ENCODE measurements around the gene FITM1.
A peak's percentile ranks its signal among the peaks of the same experiment; 100 is the strongest.

FITM1 gene

DNA sequence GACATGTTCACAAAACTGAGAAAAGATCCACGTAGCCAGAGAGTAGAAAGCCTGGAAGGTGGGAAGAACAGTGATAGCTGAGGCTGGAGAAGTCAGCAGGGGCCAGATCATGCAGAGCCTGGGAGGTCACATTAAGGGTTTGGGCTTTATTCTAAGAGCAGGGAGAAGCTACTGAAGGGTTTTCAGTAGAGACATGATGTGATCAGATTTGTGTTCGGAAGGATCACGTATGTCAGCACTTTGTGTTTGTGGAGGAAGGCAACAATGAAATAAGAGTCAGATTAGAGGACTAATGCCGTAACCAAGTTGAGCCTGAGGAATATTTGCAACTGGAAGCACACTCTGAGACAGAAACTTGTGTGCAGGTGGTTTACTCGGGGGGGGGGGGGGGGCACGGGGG lies 40.6 kb upstream of the FITM1 start:
- H3K36me3 ChIP-seq (ENCODE audit: control insufficient read depth, insufficient read depth, low read length), result no peaks in the 10 kb centered on the region
- no peak overlapping the region for H3K4me3 ChIP-seq (ENCODE audit: low read depth, low read length)
- no peaks in the 10 kb centered on the region; the same call in 1 of the 2 replicates for H3K27me3 ChIP-seq (ENCODE audit: control insufficient read depth, insufficient read depth, low read length)
- no peak overlapping the region for H3K9ac ChIP-seq (ENCODE audit: low read length)
- H3K4me1 ChIP-seq (ENCODE audit: control insufficient read depth, insufficient read depth, low read length), result peaks cover 10% of the 10 kb centered on the region
- H3K27ac ChIP-seq (ENCODE audit: low read depth, low read length), result no peak overlapping the region
- no peaks in the 10 kb centered on the region for H3K9me3 ChIP-seq (ENCODE audit: control insufficient read depth, insufficient read depth, low read depth, low read length)

DNA sequence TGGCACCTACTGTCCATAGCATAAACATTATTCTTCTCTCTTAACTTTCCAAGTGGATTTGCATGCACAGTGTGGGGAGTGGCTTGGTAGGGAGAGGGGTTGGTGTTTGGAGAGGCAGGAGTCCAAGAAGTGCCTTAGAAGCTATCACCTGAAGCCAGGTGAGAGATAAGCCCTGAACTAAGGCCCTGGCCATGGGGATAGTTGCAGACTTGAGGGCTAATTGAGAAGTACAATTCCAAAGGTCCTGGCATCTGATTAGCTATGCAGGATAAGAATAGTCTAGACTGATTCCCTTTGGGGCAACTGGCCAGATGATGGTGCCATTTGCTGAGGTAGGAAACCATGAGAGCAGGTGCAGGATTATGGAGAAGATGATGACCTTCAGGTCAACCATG lies 38.4 kb upstream of the FITM1 start:
- Histone ChIP-seq H3K9me3 (ENCODE audit: control insufficient read depth, insufficient read depth, low read depth, low read length) (no peaks in the 10 kb centered on the region), H3K4me1 (ENCODE audit: control insufficient read depth, insufficient read depth, low read length) (peaks cover 19% of the 10 kb centered on the region), H3K9ac (ENCODE audit: low read length) (no peak overlapping the region), H3K27ac (ENCODE audit: low read depth, low read length) (no peak overlapping the region), H3K27me3 (ENCODE audit: control insufficient read depth, insufficient read depth, low read length) (no peaks in the 10 kb centered on the region; the same call in 1 of the 2 replicates), H3K4me3 (ENCODE audit: low read depth, low read length) (no peak overlapping the region), H3K36me3 (ENCODE audit: control insufficient read depth, insufficient read depth, low read length) (peaks cover 8% of the 10 kb centered on the region)

DNA sequence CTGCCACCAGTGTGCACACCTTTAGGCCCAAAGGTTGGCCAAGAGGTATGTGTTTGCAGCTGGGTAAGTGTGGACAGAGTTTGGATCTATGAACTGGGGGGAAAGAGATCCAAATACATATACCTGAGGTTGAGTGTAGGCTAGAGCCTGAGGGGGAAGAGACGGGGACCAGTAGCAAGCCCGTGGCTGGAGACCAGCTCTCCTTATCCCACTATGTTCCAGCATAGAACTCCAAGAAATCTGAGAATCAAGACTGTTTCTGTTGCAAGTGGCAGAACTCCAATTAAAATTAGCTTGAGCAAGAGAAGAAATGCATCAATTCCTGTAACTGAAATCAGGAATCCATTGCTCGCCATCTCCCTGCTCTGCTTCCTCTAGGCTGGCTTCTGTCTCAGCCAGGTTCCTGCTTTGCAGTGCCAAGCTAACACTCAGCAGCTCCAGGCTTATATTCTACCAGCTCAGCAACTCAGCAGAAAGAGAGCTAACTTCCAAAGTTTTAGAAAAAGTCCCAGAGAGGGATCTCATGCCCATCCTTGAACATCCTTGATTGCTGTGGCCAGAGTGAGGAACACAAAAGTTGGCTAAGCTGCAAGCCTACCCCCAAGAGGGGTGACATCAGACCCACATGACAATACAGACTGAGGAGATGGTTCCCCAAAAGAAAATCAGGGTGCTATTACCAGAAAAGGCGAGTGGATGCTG lies 37.8 kb upstream of the FITM1 start:
- peak overlapping the region; percentile 46; the same call in 1 of the 2 replicates for H3K27ac ChIP-seq (ENCODE audit: low read depth, low read length)
- no peak overlapping the region for H3K9ac ChIP-seq (ENCODE audit: low read length)
- H3K27me3 ChIP-seq (ENCODE audit: control insufficient read depth, insufficient read depth, low read length), result no peaks in the 10 kb centered on the region
- no peaks in the 10 kb centered on the region for H3K9me3 ChIP-seq (ENCODE audit: control insufficient read depth, insufficient read depth, low read depth, low read length)
- no peak overlapping the region for H3K4me3 ChIP-seq (ENCODE audit: low read depth, low read length)
- peaks cover 19% of the 10 kb centered on the region for H3K4me1 ChIP-seq (ENCODE audit: control insufficient read depth, insufficient read depth, low read length)
- peaks cover 9% of the 10 kb centered on the region for H3K36me3 ChIP-seq (ENCODE audit: control insufficient read depth, insufficient read depth, low read length)

DNA sequence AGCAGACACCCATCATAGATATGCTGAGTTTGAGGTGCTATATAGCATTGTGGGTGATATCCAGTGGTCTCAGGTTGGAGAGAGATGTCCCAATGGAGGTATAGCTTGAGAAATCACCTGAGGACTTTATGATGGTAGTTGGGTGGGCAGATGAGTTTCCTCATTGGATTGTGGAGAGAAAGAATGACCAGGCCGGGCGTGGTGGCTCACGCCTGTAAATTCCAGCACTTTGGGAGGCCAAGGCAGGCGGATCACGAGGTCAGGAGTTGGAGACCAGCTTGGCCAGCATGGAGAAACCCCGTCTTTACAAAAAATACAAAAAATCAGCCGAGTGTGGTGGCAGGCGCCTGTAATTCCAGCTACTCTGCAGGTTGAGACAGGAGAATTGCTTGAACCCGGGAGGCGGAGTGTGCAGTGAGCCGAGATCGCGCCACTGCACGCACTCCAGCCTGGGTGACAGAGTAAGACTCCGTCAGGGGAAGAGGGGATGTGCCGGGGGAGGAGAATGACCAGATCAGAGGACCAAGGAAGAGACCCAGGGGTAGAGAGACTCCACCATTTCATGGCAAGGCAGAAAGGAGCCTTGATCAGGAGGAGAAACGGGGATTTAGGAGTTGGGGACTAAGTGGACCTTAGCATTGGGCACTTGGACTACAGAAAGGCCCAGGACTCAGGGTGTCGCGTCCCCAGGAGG lies 37.1 kb upstream of the FITM1 start:
- Histone ChIP-seq H3K4me3 (ENCODE audit: low read depth, low read length) (peak overlapping the region; percentile 36), H3K9ac (ENCODE audit: low read length) (peak overlapping the region; percentile 71), H3K36me3 (ENCODE audit: control insufficient read depth, insufficient read depth, low read length) (peaks cover 16% of the 10 kb centered on the region), H3K27ac (ENCODE audit: low read depth, low read length) (peak overlapping the region; percentile 46), H3K9me3 (ENCODE audit: control insufficient read depth, insufficient read depth, low read depth, low read length) (no peaks in the 10 kb centered on the region), H3K27me3 (ENCODE audit: control insufficient read depth, insufficient read depth, low read length) (no peaks in the 10 kb centered on the region), H3K4me1 (ENCODE audit: control insufficient read depth, insufficient read depth, low read length) (peaks cover 19% of the 10 kb centered on the region)

DNA sequence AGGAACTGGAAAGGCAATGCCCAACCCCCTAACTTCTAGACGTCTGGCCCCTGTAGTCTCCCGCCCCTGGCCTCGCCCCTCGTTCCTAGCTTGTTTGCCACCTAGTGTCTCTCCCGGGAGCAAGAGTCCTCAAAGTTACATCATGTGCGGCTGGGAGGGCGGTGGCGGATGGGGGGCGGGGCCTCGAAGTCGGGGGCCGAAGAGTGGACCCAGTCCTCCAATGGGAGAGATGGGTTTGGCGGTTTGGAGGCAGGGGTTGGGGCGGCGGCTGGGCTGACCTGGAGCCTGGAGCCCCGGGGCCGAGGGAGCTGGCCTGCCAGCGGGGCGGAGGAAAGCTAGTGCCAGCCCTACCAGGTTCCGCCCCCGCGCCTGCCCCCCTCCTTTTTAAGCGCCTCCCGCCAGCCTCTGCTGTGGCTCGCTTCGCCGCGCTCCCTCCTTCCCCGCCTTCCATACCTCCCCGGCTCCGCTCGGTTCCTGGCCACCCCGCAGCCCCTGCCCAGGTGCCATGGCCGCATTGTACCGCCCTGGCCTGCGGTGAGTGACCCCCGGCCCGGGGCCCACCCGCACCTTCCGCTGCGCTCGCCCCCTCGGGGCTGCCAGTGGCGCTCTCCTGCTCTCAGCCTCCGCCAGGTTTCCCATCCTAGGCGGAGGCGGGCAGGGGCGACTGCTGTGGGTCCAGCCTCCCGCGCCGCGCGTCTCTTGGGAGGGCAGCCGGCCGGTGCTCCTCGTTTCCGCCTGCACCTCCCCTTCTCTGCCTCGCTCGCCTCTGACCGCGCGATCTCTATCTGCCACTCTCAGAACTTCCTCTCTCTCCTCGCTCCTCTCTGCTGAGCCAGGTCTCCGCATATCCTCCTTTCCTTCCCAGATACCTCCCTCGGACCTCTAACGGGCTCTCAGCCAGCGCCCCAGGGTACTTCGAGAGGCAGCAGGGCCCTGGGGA lies 36.3 kb upstream of the FITM1 start, which contains the start of gene PCK2:
TSS of gene PCK2 (plus strand) at position 411 of the 940 bp plus-strand sequence. CDS start at position 506, 95 bp downstream.
- no peaks in the 10 kb centered on the region for H3K27me3 ChIP-seq (ENCODE audit: control insufficient read depth, insufficient read depth, low read length)
- peak within 1 kb of the TSS; percentile 96 for H3K4me3 ChIP-seq (ENCODE audit: low read depth, low read length)
- peaks cover 24% of the 10 kb centered on the region for H3K36me3 ChIP-seq (ENCODE audit: control insufficient read depth, insufficient read depth, low read length)
- peaks cover 19% of the 10 kb centered on the region for H3K4me1 ChIP-seq (ENCODE audit: control insufficient read depth, insufficient read depth, low read length)
- H3K9ac ChIP-seq (ENCODE audit: low read length), result peak within 1 kb of the TSS; percentile 98
- peak within 1 kb of the TSS; percentile 98 for H3K27ac ChIP-seq (ENCODE audit: low read depth, low read length)
- no peaks in the 10 kb centered on the region for H3K9me3 ChIP-seq (ENCODE audit: control insufficient read depth, insufficient read depth, low read depth, low read length)

- H3K27ac ChIP-seq (ENCODE audit: low read depth, low read length), result peak overlapping the region; percentile 98
- no peaks in the 10 kb centered on the region for H3K9me3 ChIP-seq (ENCODE audit: control insufficient read depth, insufficient read depth, low read depth, low read length)
- H3K4me3 ChIP-seq (ENCODE audit: low read depth, low read length), result peak overlapping the region; percentile 96
- H3K36me3 ChIP-seq (ENCODE audit: control insufficient read depth, insufficient read depth, low read length), result peaks cover 31% of the 10 kb centered on the region
- peaks cover 19% of the 10 kb centered on the region for H3K4me1 ChIP-seq (ENCODE audit: control insufficient read depth, insufficient read depth, low read length)
- no peaks in the 10 kb centered on the region for H3K27me3 ChIP-seq (ENCODE audit: control insufficient read depth, insufficient read depth, low read length)
- H3K9ac ChIP-seq (ENCODE audit: low read length), result peak overlapping the region; percentile 98
Measured at GRCh38 chr14:24094841-24095270, 35.6 kb upstream of the FITM1 start.

DNA sequence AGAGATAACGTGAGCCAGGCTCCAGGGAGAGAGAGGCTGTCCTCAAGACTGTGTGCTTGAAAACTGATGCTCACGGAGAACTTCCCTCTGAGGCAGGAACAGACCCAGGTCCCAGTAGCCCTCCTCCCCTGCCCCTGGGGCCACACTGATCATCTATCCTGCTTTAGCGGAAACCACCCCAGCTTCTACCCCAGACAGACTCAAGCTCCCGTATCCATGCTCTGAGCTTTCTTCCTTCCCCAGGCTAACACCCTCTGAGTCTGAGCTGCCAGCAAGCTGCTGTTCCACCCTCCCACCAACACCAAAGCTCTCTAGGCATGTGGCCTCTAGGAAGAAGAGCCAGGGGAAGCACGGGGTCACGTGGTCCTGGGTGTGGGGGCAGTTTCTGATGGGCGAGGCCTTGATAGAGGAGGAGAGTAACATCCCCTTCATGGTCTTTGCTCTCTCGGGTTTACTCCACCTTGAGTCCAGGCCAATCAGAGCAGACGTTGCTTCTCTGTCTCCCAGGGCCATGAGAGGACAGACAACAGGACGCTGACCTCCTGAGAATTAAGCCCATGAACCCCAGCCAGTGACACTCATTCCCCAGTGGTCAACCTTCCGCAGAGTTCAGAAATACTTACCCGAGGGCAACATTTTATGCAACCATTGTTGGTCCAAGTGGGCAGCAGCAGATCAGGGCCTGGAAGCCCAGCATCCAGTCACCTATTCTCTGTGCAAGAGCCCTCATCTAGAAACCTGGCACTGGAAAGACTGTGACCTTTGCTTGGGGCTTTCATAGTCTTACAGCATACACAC lies 35.0 kb upstream of the FITM1 start:
- Histone ChIP-seq H3K27ac (ENCODE audit: low read depth, low read length) (peak overlapping the region; percentile 98), H3K4me1 (ENCODE audit: control insufficient read depth, insufficient read depth, low read length) (peaks cover 19% of the 10 kb centered on the region), H3K9ac (ENCODE audit: low read length) (peak overlapping the region; percentile 98), H3K4me3 (ENCODE audit: low read depth, low read length) (peak overlapping the region; percentile 96), H3K36me3 (ENCODE audit: control insufficient read depth, insufficient read depth, low read length) (peaks cover 37% of the 10 kb centered on the region), H3K9me3 (ENCODE audit: control insufficient read depth, insufficient read depth, low read depth, low read length) (no peaks in the 10 kb centered on the region), H3K27me3 (ENCODE audit: control insufficient read depth, insufficient read depth, low read length) (no peaks in the 10 kb centered on the region)

DNA sequence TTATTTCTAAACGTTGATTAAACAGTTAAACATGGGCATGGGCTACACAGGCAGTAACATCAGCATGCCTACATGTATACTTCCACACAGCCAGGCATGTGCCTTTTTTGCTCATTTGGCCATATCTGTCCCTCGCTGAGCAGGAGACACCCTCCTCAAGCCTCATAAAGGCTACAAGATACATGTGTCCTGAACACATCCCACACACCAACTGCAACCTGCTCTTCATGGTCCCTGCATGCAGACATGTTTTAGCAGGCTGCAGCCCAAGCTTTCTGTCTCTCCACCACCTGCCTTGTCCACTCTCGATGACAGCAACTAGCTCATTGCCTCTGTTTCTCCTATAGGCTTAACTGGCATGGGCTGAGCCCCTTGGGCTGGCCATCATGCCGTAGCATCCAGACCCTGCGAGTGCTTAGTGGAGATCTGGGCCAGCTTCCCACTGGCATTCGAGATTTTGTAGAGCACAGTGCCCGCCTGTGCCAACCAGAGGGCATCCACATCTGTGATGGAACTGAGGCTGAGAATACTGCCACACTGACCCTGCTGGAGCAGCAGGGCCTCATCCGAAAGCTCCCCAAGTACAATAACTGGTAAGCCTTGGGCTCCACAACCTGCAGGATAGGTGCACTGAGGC lies 33.8 kb upstream of the FITM1 start:
- peaks cover 49% of the 10 kb centered on the region for H3K36me3 ChIP-seq (ENCODE audit: control insufficient read depth, insufficient read depth, low read length)
- H3K27ac ChIP-seq (ENCODE audit: low read depth, low read length), result no peak overlapping the region
- H3K27me3 ChIP-seq (ENCODE audit: control insufficient read depth, insufficient read depth, low read length), result no peaks in the 10 kb centered on the region
- H3K4me3 ChIP-seq (ENCODE audit: low read depth, low read length), result no peak overlapping the region
- H3K4me1 ChIP-seq (ENCODE audit: control insufficient read depth, insufficient read depth, low read length), result peaks cover 19% of the 10 kb centered on the region
- H3K9me3 ChIP-seq (ENCODE audit: control insufficient read depth, insufficient read depth, low read depth, low read length), result no peaks in the 10 kb centered on the region
- no peak overlapping the region for H3K9ac ChIP-seq (ENCODE audit: low read length)

DNA sequence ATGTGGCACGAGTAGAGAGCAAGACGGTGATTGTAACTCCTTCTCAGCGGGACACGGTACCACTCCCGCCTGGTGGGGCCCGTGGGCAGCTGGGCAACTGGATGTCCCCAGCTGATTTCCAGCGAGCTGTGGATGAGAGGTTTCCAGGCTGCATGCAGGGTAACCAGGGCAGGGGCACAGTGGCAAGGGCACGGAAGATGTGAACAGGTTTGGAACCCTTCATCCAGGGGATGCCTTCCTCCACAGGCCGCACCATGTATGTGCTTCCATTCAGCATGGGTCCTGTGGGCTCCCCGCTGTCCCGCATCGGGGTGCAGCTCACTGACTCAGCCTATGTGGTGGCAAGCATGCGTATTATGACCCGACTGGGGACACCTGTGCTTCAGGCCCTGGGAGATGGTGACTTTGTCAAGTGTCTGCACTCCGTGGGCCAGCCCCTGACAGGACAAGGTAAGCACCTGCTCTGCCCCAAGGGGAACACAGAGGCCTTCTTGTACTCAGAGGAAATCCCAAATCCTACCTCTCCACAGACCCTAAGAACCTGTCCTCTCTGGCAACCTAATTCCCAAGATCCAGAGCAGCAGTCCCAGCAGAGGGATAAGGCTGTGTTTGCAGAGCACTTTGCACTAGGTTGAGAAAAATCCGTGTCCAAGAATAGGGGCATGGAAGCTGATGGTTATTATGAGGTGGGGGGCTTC lies 32.1 kb upstream of the FITM1 start:
- Histone ChIP-seq H3K36me3 (ENCODE audit: control insufficient read depth, insufficient read depth, low read length) (peaks cover 63% of the 10 kb centered on the region), H3K4me1 (ENCODE audit: control insufficient read depth, insufficient read depth, low read length) (peaks cover 15% of the 10 kb centered on the region), H3K4me3 (ENCODE audit: low read depth, low read length) (no peak overlapping the region), H3K27ac (ENCODE audit: low read depth, low read length) (no peak overlapping the region), H3K9me3 (ENCODE audit: control insufficient read depth, insufficient read depth, low read depth, low read length) (peaks cover under 1% of the 10 kb centered on the region), H3K9ac (ENCODE audit: low read length) (no peak overlapping the region), H3K27me3 (ENCODE audit: control insufficient read depth, insufficient read depth, low read length) (no peaks in the 10 kb centered on the region)

Data from HUES6 (cell line).